Jurkat, Clone E6-1 (cell line): ENCODE results near the gene ABHD13.

ENCODE experiments used
- DNase-seq: peaks from one replicate; pipeline ENCODE4 v3.0.0-alpha.2; 2011; ENCODE audit warnings: low read depth, low spot score
- H3K4me3 ChIP-seq: 2 replicates; pipeline ENCODE4 v1.5.1; 2011; ENCODE audit warnings: mild to moderate bottlenecking, low read length, control low read depth, moderate library complexity

The ABHD13 gene

GRCh38 chr13:108273429-108274118, 55.4 kb downstream of the ABHD13 start:
- DNase-seq, result no peak
- no peak overlapping the region for H3K4me3 ChIP-seq

- DNase-seq, result no peak
These were observed 56.5 kb downstream of the ABHD13 start for GRCh38 chr13:108274718-108275117.

GRCh38 chr13:108276060-108276459, 57.9 kb downstream of the ABHD13 start:
- DNase-seq, result no peak

More at GRCh38 chr13:108274718-108275117, 56.5 kb downstream of the ABHD13 start:
- no peak overlapping the region for H3K4me3 ChIP-seq

GRCh38 chr13:108278466-108278865, 60.3 kb downstream of the ABHD13 start:
- no peak for DNase-seq
- no peak overlapping the region for H3K4me3 ChIP-seq

More at GRCh38 chr13:108276060-108276459, 57.9 kb downstream of the ABHD13 start:
- no peak overlapping the region for H3K4me3 ChIP-seq

- no peak overlapping the region for H3K4me3 ChIP-seq
- DNase-seq, result no peak
These were observed 63.7 kb downstream of the ABHD13 start for GRCh38 chr13:108281901-108282300.

GRCh38 chr13:108283110-108283509, 64.9 kb downstream of the ABHD13 start:
- DNase-seq, result no peak
- no peak overlapping the region for H3K4me3 ChIP-seq
